SJSA1 (cell line): ENCODE results near the gene DNMT3B. TPM values are rescaled to one million over a fixed set of nuclear protein-coding genes. Genes with fewer than 3 reads are reported as not detected.

Experiments used
- DNase-seq, 2 experiments: peaks; one replicate each; pipeline ENCODE4 v3.0.0-alpha.2; 2015 to 2020; ENCODE audit warnings: low spot score in 2 of 2, low read depth in 1 of 2
- H3K27ac ChIP-seq: fragments of 250-450 bp; sonication (Bioruptor Pico); 2 replicates; pipeline ENCODE4 v1.5.1; 2020; ENCODE audit warnings: mild to moderate bottlenecking, moderate library complexity
- H3K27me3 ChIP-seq: fragments of 250-450 bp; sonication (Bioruptor Pico); replicated peaks from 2 replicates; pipeline ENCODE4 v1.5.1; 2020; ENCODE audit warnings: mild to moderate bottlenecking, moderate library complexity
- H3K36me3 ChIP-seq: fragments of 250-450 bp; sonication (Bioruptor Pico); 2 replicates; pipeline ENCODE4 v1.5.1; 2020; ENCODE audit warnings: mild to moderate bottlenecking
- H3K4me1 ChIP-seq: fragments of 250-450 bp; sonication (Bioruptor Pico); replicated peaks from 2 replicates; pipeline ENCODE4 v1.6.1; 2021; ENCODE audit warnings: mild to moderate bottlenecking
- H3K4me3 ChIP-seq: fragments of 250-450 bp; sonication (Bioruptor Pico); 2 replicates; pipeline ENCODE4 v1.5.1; 2020; ENCODE audit warnings: mild to moderate bottlenecking
- H3K9me3 ChIP-seq: fragments of 250-450 bp; sonication (Bioruptor Pico); replicated peaks from 2 replicates; pipeline ENCODE4 v1.5.1; 2020; ENCODE audit warnings: mild to moderate bottlenecking
- total RNA-seq: library from RNA; depleted of rRNA; stranded (reverse); fragments of >200 nt; shearing (Covaris generic); gene quantifications from 2 replicates; pipeline ENCODE4 v1.2.3, GENCODE V29; 2014

The DNMT3B gene
- total RNA-seq, 1 experiment from 2014 or later, result 5.6 TPM

GRCh38 chr20:32834972-32835371 lies 72.8 kb downstream of the DNMT3B start:
- H3K27me3 ChIP-seq, result no peaks in the 10 kb centered on the region
- H3K4me3 ChIP-seq, result no peak overlapping the region
- DNase-seq, result no peak
- H3K36me3 ChIP-seq, result peaks cover 90% of the 10 kb centered on the region
- H3K27ac ChIP-seq, result no peak overlapping the region
- H3K4me1 ChIP-seq, result no peaks in the 10 kb centered on the region
- no peaks in the 10 kb centered on the region for H3K9me3 ChIP-seq

GRCh38 chr20:32837157-32837556 lies 75.0 kb downstream of the DNMT3B start:
- Histone ChIP-seq H3K9me3 (no peaks in the 10 kb centered on the region), H3K4me3 (no peak overlapping the region), H3K27me3 (no peaks in the 10 kb centered on the region), H3K36me3 (peaks cover 87% of the 10 kb centered on the region), H3K4me1 (no peaks in the 10 kb centered on the region), H3K27ac (no peak overlapping the region)
- DNase-seq, result no peak

GRCh38 chr20:32839227-32839981 lies 77.2 kb downstream of the DNMT3B start:
- no peaks in the 10 kb centered on the region for H3K9me3 ChIP-seq
- H3K27me3 ChIP-seq, result no peaks in the 10 kb centered on the region
- no peak overlapping the region for H3K27ac ChIP-seq
- H3K36me3 ChIP-seq, result peaks cover 89% of the 10 kb centered on the region
- no peak for DNase-seq
- H3K4me1 ChIP-seq, result no peaks in the 10 kb centered on the region
- no peak overlapping the region for H3K4me3 ChIP-seq

GRCh38 chr20:32839982-32840285 lies 77.7 kb downstream of the DNMT3B start:
- Histone ChIP-seq H3K9me3 (no peaks in the 10 kb centered on the region), H3K36me3 (peaks cover 91% of the 10 kb centered on the region)

GRCh38 chr20:32841174-32841573 lies 79.0 kb downstream of the DNMT3B start:
- Histone ChIP-seq H3K27me3 (no peaks in the 10 kb centered on the region), H3K9me3 (no peaks in the 10 kb centered on the region), H3K27ac (no peak overlapping the region), H3K36me3 (peaks cover 92% of the 10 kb centered on the region), H3K4me3 (no peak overlapping the region), H3K4me1 (no peaks in the 10 kb centered on the region)
- no peak for DNase-seq

More at GRCh38 chr20:32839982-32840285, 77.7 kb downstream of the DNMT3B start:
- H3K27me3 ChIP-seq, result no peaks in the 10 kb centered on the region
- H3K4me1 ChIP-seq, result no peaks in the 10 kb centered on the region
- no peak overlapping the region for H3K27ac ChIP-seq
- no peak overlapping the region for H3K4me3 ChIP-seq
- DNase-seq, result no peak

GRCh38 chr20:32841632-32842031 lies 79.4 kb downstream of the DNMT3B start:
- Histone ChIP-seq H3K9me3 (no peaks in the 10 kb centered on the region), H3K27me3 (no peaks in the 10 kb centered on the region), H3K36me3 (peaks cover 92% of the 10 kb centered on the region), H3K27ac (no peak overlapping the region), H3K4me3 (no peak overlapping the region), H3K4me1 (no peaks in the 10 kb centered on the region)
- no peak for DNase-seq

GRCh38 chr20:32842688-32843524 lies 80.7 kb downstream of the DNMT3B start:
- Histone ChIP-seq H3K27me3 (no peaks in the 10 kb centered on the region), H3K4me3 (no peak overlapping the region), H3K9me3 (no peaks in the 10 kb centered on the region), H3K4me1 (no peaks in the 10 kb centered on the region), H3K36me3 (peaks cover 92% of the 10 kb centered on the region), H3K27ac (no peak overlapping the region)
- DNase-seq, result no peak

- Histone ChIP-seq H3K27ac (no peak overlapping the region), H3K27me3 (no peaks in the 10 kb centered on the region), H3K36me3 (peaks cover 78% of the 10 kb centered on the region)
Measured at GRCh38 chr20:32845786-32846185, 83.6 kb downstream of the DNMT3B start.

GRCh38 chr20:32846852-32847251 lies 84.7 kb downstream of the DNMT3B start:
- Histone ChIP-seq H3K27me3 (no peaks in the 10 kb centered on the region), H3K27ac (no peak overlapping the region), H3K4me3 (no peak overlapping the region), H3K36me3 (peaks cover 81% of the 10 kb centered on the region), H3K4me1 (no peaks in the 10 kb centered on the region), H3K9me3 (no peaks in the 10 kb centered on the region)
- DNase-seq, result no peak

More at GRCh38 chr20:32845786-32846185, 83.6 kb downstream of the DNMT3B start:
- Histone ChIP-seq H3K4me1 (no peaks in the 10 kb centered on the region), H3K4me3 (no peak overlapping the region), H3K9me3 (no peaks in the 10 kb centered on the region)
- no peak for DNase-seq

- Histone ChIP-seq H3K36me3 (peaks cover 81% of the 10 kb centered on the region), H3K9me3 (no peaks in the 10 kb centered on the region), H3K27ac (no peak overlapping the region), H3K4me1 (no peaks in the 10 kb centered on the region), H3K27me3 (no peaks in the 10 kb centered on the region), H3K4me3 (no peak overlapping the region)
- DNase-seq, result no peak
Measured at GRCh38 chr20:32847964-32848363, 85.8 kb downstream of the DNMT3B start.

- Histone ChIP-seq H3K36me3 (peaks cover 79% of the 10 kb centered on the region), H3K4me3 (no peak overlapping the region), H3K27ac (no peak overlapping the region), H3K9me3 (no peaks in the 10 kb centered on the region), H3K27me3 (no peaks in the 10 kb centered on the region), H3K4me1 (no peaks in the 10 kb centered on the region)
- no peak for DNase-seq
Measured at GRCh38 chr20:32848846-32849245, 86.7 kb downstream of the DNMT3B start.

- Histone ChIP-seq H3K27me3 (no peaks in the 10 kb centered on the region), H3K27ac (no peak overlapping the region), H3K9me3 (no peaks in the 10 kb centered on the region), H3K36me3 (peaks cover 79% of the 10 kb centered on the region), H3K4me3 (no peak overlapping the region), H3K4me1 (no peaks in the 10 kb centered on the region)
- DNase-seq, result no peak
Measured at GRCh38 chr20:32849577-32849976, 87.4 kb downstream of the DNMT3B start.

GRCh38 chr20:32855387-32855786 lies 93.2 kb downstream of the DNMT3B start:
- Histone ChIP-seq H3K27ac (no peak overlapping the region), H3K27me3 (no peaks in the 10 kb centered on the region), H3K4me3 (no peak overlapping the region), H3K36me3 (peaks cover 61% of the 10 kb centered on the region), H3K4me1 (no peaks in the 10 kb centered on the region), H3K9me3 (no peaks in the 10 kb centered on the region)
- DNase-seq, result no peak

GRCh38 chr20:32858189-32858588 lies 96.0 kb downstream of the DNMT3B start:
- no peak overlapping the region for H3K27ac ChIP-seq
- no peaks in the 10 kb centered on the region for H3K9me3 ChIP-seq
- no peak for DNase-seq
- H3K4me3 ChIP-seq, result no peak overlapping the region
- H3K27me3 ChIP-seq, result no peaks in the 10 kb centered on the region
- peaks cover 36% of the 10 kb centered on the region for H3K36me3 ChIP-seq
- H3K4me1 ChIP-seq, result no peaks in the 10 kb centered on the region
